OCI-LY3 (cell line): ENCODE results near the gene HEPN1.

ENCODE experiments used
- EZH2phosphoT487 ChIP-seq: fragments of 200-600 bp; shearing (Covaris generic); IDR thresholded peaks from 2 replicates; pipeline ENCODE4 v1.6.1; 2018; ENCODE audit warnings: antibody characterized with exemption, mixed run types, low read depth
- TF ChIP-seq, protein P1 (sequence below): fragments of 200-600, 300-600 bp; sonication (generic); IDR thresholded peaks from 2 replicates; pipeline ENCODE4 v1.5.1; 2014; ENCODE audit warnings: antibody characterized with exemption, low read length, low read depth

DNA sequence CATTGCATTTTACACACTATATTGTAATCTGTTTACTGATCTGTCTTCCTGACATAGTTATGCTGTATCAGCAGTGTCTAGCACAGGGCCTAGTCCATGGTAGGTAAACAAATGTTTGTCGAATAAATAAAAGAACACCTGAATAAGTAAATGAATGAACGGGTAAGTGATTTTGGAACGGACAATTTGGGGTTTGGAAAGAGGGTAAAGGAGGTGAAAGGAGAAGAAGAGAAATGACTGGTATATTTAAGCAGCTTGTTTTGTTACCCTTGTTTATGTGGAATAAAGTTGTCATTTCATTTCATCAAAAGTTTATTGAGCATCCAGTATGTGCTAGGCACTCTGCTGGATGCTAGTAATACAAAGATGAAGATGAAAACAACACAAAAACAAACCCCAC, at the start of gene HEPN1:
- TF ChIP-seq, protein P1, sequence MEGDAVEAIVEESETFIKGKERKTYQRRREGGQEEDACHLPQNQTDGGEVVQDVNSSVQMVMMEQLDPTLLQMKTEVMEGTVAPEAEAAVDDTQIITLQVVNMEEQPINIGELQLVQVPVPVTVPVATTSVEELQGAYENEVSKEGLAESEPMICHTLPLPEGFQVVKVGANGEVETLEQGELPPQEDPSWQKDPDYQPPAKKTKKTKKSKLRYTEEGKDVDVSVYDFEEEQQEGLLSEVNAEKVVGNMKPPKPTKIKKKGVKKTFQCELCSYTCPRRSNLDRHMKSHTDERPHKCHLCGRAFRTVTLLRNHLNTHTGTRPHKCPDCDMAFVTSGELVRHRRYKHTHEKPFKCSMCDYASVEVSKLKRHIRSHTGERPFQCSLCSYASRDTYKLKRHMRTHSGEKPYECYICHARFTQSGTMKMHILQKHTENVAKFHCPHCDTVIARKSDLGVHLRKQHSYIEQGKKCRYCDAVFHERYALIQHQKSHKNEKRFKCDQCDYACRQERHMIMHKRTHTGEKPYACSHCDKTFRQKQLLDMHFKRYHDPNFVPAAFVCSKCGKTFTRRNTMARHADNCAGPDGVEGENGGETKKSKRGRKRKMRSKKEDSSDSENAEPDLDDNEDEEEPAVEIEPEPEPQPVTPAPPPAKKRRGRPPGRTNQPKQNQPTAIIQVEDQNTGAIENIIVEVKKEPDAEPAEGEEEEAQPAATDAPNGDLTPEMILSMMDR = no peak
- TF ChIP-seq EZH2phosphoT487 = no peak
